ENCODE results near the gene PCDHAC1.
"Not testable (repeated sequence)": the region's sequence is repeated elsewhere in the genome, so short reads cannot be mapped to it uniquely, and the experiment has no call there.

The PCDHAC1 gene

GRCh38 chr5:140925806-140926442 is at the start of gene PCDHAC1:
PCDHAC1 (plus strand) TSS chr5:140926299; CDS start chr5:140926893, 594 bp downstream.
- no peak for DNase-seq

GRCh38 chr5:140876541-140877261 is 49.4 kb upstream of the PCDHAC1 start:
- DNase-seq = not testable (repeated sequence)

- no peak for DNase-seq
Measured at GRCh38 chr5:140877262-140877581, 48.9 kb upstream of the PCDHAC1 start.

- DNase-seq = no peak
Measured at GRCh38 chr5:140881889-140882590, 44.1 kb upstream of the PCDHAC1 start, which contains the start of gene PCDHA13. PCDHA13 (plus strand) TSS chr5:140882124; CDS start chr5:140882269, 145 bp downstream.

GRCh38 chr5:140882591-140882899 is 43.6 kb upstream of the PCDHAC1 start:
- no peak for DNase-seq

- no peak for DNase-seq
Measured at GRCh38 chr5:140883373-140883772, 42.7 kb upstream of the PCDHAC1 start.

- DNase-seq = no peak
Measured at GRCh38 chr5:140883927-140884697, 42.0 kb upstream of the PCDHAC1 start.

- no peak for DNase-seq
Measured at GRCh38 chr5:140916325-140916724, 9.8 kb upstream of the PCDHAC1 start.

GRCh38 chr5:140923601-140924000 is 2.5 kb upstream of the PCDHAC1 start:
- no peak for DNase-seq

- peak; percentile 7 for DNase-seq
Measured at GRCh38 chr5:140926443-140927227, 536 bp downstream of the PCDHAC1 start.

- no peak for DNase-seq
Measured at GRCh38 chr5:140927228-140927573, 1.1 kb downstream of the PCDHAC1 start.

GRCh38 chr5:140934964-140935606 is 9.0 kb downstream of the PCDHAC1 start:
- no peak for DNase-seq

GRCh38 chr5:140946578-140946977 is 20.5 kb downstream of the PCDHAC1 start:
- DNase-seq = no peak

GRCh38 chr5:140951636-140952035 is 25.5 kb downstream of the PCDHAC1 start:
- no peak for DNase-seq

- no peak for DNase-seq
Measured at GRCh38 chr5:140953234-140953633, 27.1 kb downstream of the PCDHAC1 start.

GRCh38 chr5:140962190-140962589 is 36.1 kb downstream of the PCDHAC1 start:
- DNase-seq = no peak

- DNase-seq = no peak
Measured at GRCh38 chr5:140964356-140964755, 38.3 kb downstream of the PCDHAC1 start.

- DNase-seq = no peak
Measured at GRCh38 chr5:140965905-140966292, 39.8 kb downstream of the PCDHAC1 start.

- no peak for DNase-seq
Measured at GRCh38 chr5:140966293-140967225, 40.5 kb downstream of the PCDHAC1 start, which contains the start of gene PCDHAC2. PCDHAC2 (plus strand) TSS chr5:140966476; CDS start chr5:140966767, 291 bp downstream.

- DNase-seq = no peak
Measured at GRCh38 chr5:140967226-140967893, 41.3 kb downstream of the PCDHAC1 start.
